SU-DHL-6 (cell line): ENCODE data around the gene ZDHHC8.

Experiments used
- CTCF ChIP-seq: fragments of 200-600 bp; sonication (generic); IDR thresholded peaks from one replicate; pipeline ENCODE4 v1.5.1; 2017; ENCODE audit warnings: antibody characterized with exemption, mild to moderate bottlenecking, low read length, moderate library complexity; ENCODE audit not compliant: insufficient read depth, poor library complexity, severe bottlenecking
- EZH2phosphoT487 ChIP-seq: fragments of 200-600 bp; sonication (generic), shearing (Covaris generic); conservative IDR thresholded peaks from 2 replicates; pipeline ENCODE4 v1.6.1; 2018; ENCODE audit warnings: mild to moderate bottlenecking, antibody characterized with exemption, low read length, moderate library complexity, mixed read lengths

GRCh38 chr22:20112623-20113511, 18.7 kb upstream of the ZDHHC8 start:
- TF ChIP-seq CTCF, result no peak
- no peak for TF ChIP-seq EZH2phosphoT487
